Caco-2 (cell line): ENCODE results near the gene DENND2A. TPM values are rescaled to one million over a fixed set of nuclear protein-coding genes. Genes with fewer than 3 reads are reported as not detected.

ENCODE experiments used
- BruUV-seq: library from RNA; stranded (reverse); fragments of 400-500 nt; replicated peaks from 2 replicates; lab custom pipeline; 2021; lab: Mats Ljungman, UMichigan
- CTCF ChIA-PET: fragments of 300-600 bp; sonication (Branson Sonifier 250); formaldehyde crosslinking; loops from one replicate; lab custom pipeline; 2022; ENCODE audit warnings: antibody characterized with exemption; lab: Charles Lee
- POLR2A ChIA-PET: fragments of 300-600 bp; sonication (Branson Sonifier 250); formaldehyde crosslinking; loops from one replicate; lab custom pipeline; 2022; ENCODE audit warnings: antibody characterized with exemption; lab: Charles Lee
- DNase-seq, 2 experiments: peaks; one replicate each; pipeline versions ENCODE4 v3.0.0 to v3.0.0-alpha.2; 2020 to 2022
- H3K27me3 ChIP-seq: replicated peaks from 2 replicates; pipeline ENCODE4 v1.6.0; 2011; ENCODE audit warnings: low read length; ENCODE audit not compliant: control insufficient read depth, insufficient read depth
- H3K36me3 ChIP-seq: 2 replicates; pipeline ENCODE4 v1.5.1; 2011; ENCODE audit warnings: low read length; ENCODE audit not compliant: control insufficient read depth, insufficient read depth
- H3K4me1 ChIP-seq: fragments of 250-450 bp; sonication (Bioruptor Pico); 2 replicates; pipeline ENCODE4 v1.5.1; 2020; ENCODE audit warnings: mild to moderate bottlenecking
- H3K4me3 ChIP-seq: 2 replicates; pipeline ENCODE4 v1.5.1; 2011; ENCODE audit warnings: low read depth, mild to moderate bottlenecking, control low read depth, low read length
- H3K9me3 ChIP-seq: fragments of 250-450 bp; sonication (Bioruptor Pico); 2 replicates; pipeline ENCODE4 v1.5.1; 2020; ENCODE audit warnings: mild to moderate bottlenecking, moderate library complexity
- H3K27ac Mint-ChIP-seq: one replicate; pipeline ENCODE4 v1.8.0; 2022; ENCODE audit warnings: mixed read lengths; ENCODE audit not compliant: unreplicated experiment
- H3K27me3 Mint-ChIP-seq: one replicate; pipeline ENCODE4 v1.8.0; 2022; ENCODE audit warnings: mixed read lengths; ENCODE audit not compliant: insufficient read depth, unreplicated experiment
- H3K36me3 Mint-ChIP-seq: one replicate; pipeline ENCODE4 v1.8.0; 2022; ENCODE audit warnings: mild to moderate bottlenecking, mixed read lengths; ENCODE audit not compliant: insufficient read depth, unreplicated experiment
- H3K4me1 Mint-ChIP-seq: one replicate; pipeline ENCODE4 v1.8.0; 2022; ENCODE audit warnings: low read depth, mixed read lengths; ENCODE audit not compliant: unreplicated experiment
- H3K4me3 Mint-ChIP-seq: one replicate; pipeline ENCODE4 v1.8.0; 2022; ENCODE audit warnings: mild to moderate bottlenecking, moderate library complexity, mixed read lengths; ENCODE audit not compliant: unreplicated experiment
- H3K9me3 Mint-ChIP-seq: one replicate; pipeline ENCODE4 v1.8.0; 2022; ENCODE audit warnings: mixed read lengths; ENCODE audit not compliant: unreplicated experiment
- CTCF ChIP-seq, 2 experiments: fragments of 200-600 bp in 1 of 2; IDR thresholded peaks; 1 replicate in 1 of 2; 2 replicates in 1 of 2; pipeline versions ENCODE4 v1.5.1 to v1.8.0; 2011 to 2022; ENCODE audit warnings: antibody characterized with exemption in 1 of 2, control low read depth in 1 of 2, inconsistent platforms in 1 of 2, low read depth in 1 of 2, low read length in 1 of 2, mild to moderate bottlenecking in 1 of 2, moderate library complexity in 1 of 2; ENCODE audit not compliant: insufficient read depth in 1 of 2, severe bottlenecking in 1 of 2, unreplicated experiment in 1 of 2
- intact Hi-C: fragments of 100-400 bp; cut with micrococcal nuclease; formaldehyde crosslinking; loops from one replicate; pipeline ENCODE4 v1.10.0; 2022; ENCODE audit not compliant: unreplicated experiment
- total RNA-seq: library from RNA; stranded (reverse); gene quantifications from 2 replicates; pipeline ENCODE4 v1.2.3, GENCODE V29; 2022

The DENND2A gene
- total RNA-seq, 1 experiment from 2014 or later: 0.95 TPM

- ChIA-PET CTCF (no interaction called here), POLR2A (interaction anchor here (0.7 kb wide), 1 partner anchor 171 kb away, joined by 15 read pairs; no protein-coding TSS in a partner anchor)
- Histone ChIP-seq H3K4me3 (no peak overlapping the region), H3K9me3 (no peaks in the 10 kb centered on the region), H3K4me1 (no peaks in the 10 kb centered on the region), H3K27me3 (no peaks in the 10 kb centered on the region), H3K36me3 (no peaks in the 10 kb centered on the region)
- Mint-ChIP-seq H3K27me3 (no peaks in the 10 kb centered on the region), H3K36me3 (no peaks in the 10 kb centered on the region), H3K27ac (no peak overlapping the region), H3K4me1 (no peaks in the 10 kb centered on the region), H3K4me3 (no peak overlapping the region), H3K9me3 (no peaks in the 10 kb centered on the region)
- intact Hi-C loops: no loop called here
- TF ChIP-seq CTCF (IDR thresholded peaks at IDR 0.05; ENCODE audit: insufficient read depth in 1 of 2, low read depth in 1 of 2, low read length in 1 of 2, severe bottlenecking in 1 of 2, unreplicated experiment in 1 of 2): no peak
- DNase-seq: no peak
- no TSS peak for BruUV-seq
Observed at GRCh38 chr7:140564643-140565042, 76.0 kb downstream of the DENND2A start.

GRCh38 chr7:140562926-140563481 is 77.6 kb downstream of the DENND2A start:
- H3K4me1 ChIP-seq: no peaks in the 10 kb centered on the region
- POLR2A ChIA-PET: no interaction called here
- Mint-ChIP-seq H3K4me1 (no peaks in the 10 kb centered on the region), H3K36me3 (no peaks in the 10 kb centered on the region), H3K27me3 (no peaks in the 10 kb centered on the region), H3K4me3 (no peak overlapping the region), H3K27ac (no peak overlapping the region), H3K9me3 (no peaks in the 10 kb centered on the region)
- no peaks in the 10 kb centered on the region for H3K9me3 ChIP-seq
- H3K27me3 ChIP-seq: no peaks in the 10 kb centered on the region
- H3K36me3 ChIP-seq: no peaks in the 10 kb centered on the region
- no peak for TF ChIP-seq CTCF (IDR thresholded peaks at IDR 0.05; ENCODE audit: insufficient read depth in 1 of 2, low read depth in 1 of 2, low read length in 1 of 2, severe bottlenecking in 1 of 2, unreplicated experiment in 1 of 2)
- H3K4me3 ChIP-seq: no peak overlapping the region
- no TSS peak for BruUV-seq
- CTCF ChIA-PET: no interaction called here
- no peak for DNase-seq
- intact Hi-C loops: no loop called here

GRCh38 chr7:140559410-140559809 is 81.2 kb downstream of the DENND2A start:
- H3K9me3 ChIP-seq: no peaks in the 10 kb centered on the region
- no peaks in the 10 kb centered on the region for H3K4me1 ChIP-seq
- Mint-ChIP-seq H3K27ac (no peak overlapping the region), H3K9me3 (no peaks in the 10 kb centered on the region), H3K27me3 (no peaks in the 10 kb centered on the region), H3K36me3 (no peaks in the 10 kb centered on the region), H3K4me3 (no peak overlapping the region), H3K4me1 (no peaks in the 10 kb centered on the region)
- no peak for DNase-seq
- H3K4me3 ChIP-seq: no peak overlapping the region
- H3K27me3 ChIP-seq: no peaks in the 10 kb centered on the region
- POLR2A ChIA-PET: no interaction called here
- BruUV-seq: no TSS peak
- no peaks in the 10 kb centered on the region for H3K36me3 ChIP-seq
- intact Hi-C loops: no loop called here
- no peak for TF ChIP-seq CTCF (IDR thresholded peaks at IDR 0.05; ENCODE audit: insufficient read depth in 1 of 2, low read depth in 1 of 2, low read length in 1 of 2, severe bottlenecking in 1 of 2, unreplicated experiment in 1 of 2)
- CTCF ChIA-PET: no interaction called here
